ENCODE results near the gene CCR2.
"Not testable (repeated sequence)": the region's sequence is repeated elsewhere in the genome, so short reads cannot be mapped to it uniquely, and the experiment has no call there.

Gene CCR2

GRCh38 chr3:46324036-46324435 is 29.9 kb upstream of the CCR2 start:
- TF ChIP-seq CTCF (IDR thresholded peaks at IDR 0.05; ENCODE audit: low read depth, low read length) (no peak), EZH2phosphoT487 (IDR thresholded peaks at IDR 0.05; ENCODE audit: low read depth) (no peak)
- Histone ChIP-seq H3K9ac (ENCODE audit: low read length) (no peak overlapping the region), H3K4me3 (ENCODE audit: low read length) (no peak overlapping the region), H3K27me3 (ENCODE audit: low read depth, low read length) (0 out of 2 replicates have a peak, but pooled peaks cover 4% of the 10 kb centered on the region), H3K79me2 (ENCODE audit: low read length) (no peaks in the 10 kb centered on the region), H4K20me1 (ENCODE audit: insufficient read depth, low read length) (no peaks in the 10 kb centered on the region), H2AFZ (ENCODE audit: low read depth, low read length) (no peak overlapping the region), H3K4me1 (ENCODE audit: low read length) (peaks cover 27% of the 10 kb centered on the region), H3K4me2 (ENCODE audit: low read length) (no peak overlapping the region), H3K36me3 (replicated peaks; ENCODE audit: low read depth, low read length) (peaks cover 33% of the 10 kb centered on the region), H3K9me3 (ENCODE audit: insufficient read depth, low read length) (peaks cover 36% of the 10 kb centered on the region; the same call in 1 of the 2 replicates), H3K27ac (ENCODE audit: low read length) (no peak overlapping the region)

DNA sequence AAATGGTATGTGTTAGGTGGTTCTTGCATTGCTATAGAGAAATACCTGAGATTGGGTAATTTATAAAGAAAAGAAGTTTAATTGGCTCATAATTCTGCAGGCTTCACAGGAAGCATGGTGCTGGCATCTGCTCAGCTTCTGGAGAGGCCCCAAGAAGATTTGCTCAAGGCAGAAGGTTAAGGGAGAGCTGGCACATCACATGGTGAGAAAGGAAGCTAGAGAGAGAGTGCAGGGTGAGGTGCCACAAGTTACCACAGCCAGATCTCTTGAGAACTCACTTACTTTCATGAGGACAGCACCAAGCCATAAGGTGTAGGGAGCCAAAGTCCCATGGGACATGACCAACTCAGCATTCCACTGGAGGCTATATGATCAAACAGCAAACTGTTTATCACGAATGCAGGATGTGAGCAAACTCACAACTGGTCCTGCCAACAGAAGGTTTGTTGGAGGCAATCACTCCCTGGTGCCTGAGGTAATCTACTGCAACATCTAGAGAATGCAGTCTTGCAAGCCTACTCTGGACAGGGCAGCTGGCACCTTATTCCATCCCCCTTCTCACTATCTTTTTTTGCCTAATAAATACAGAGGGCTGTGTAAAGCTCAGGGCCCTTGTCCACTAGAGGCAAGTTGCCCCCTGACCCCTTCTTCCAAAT is 28.1 kb upstream of the CCR2 start:
- peaks cover 23% of the 10 kb centered on the region for H3K4me1 ChIP-seq (ENCODE audit: low read length)
- no peak overlapping the region for H3K27ac ChIP-seq (ENCODE audit: low read length)
- H3K9ac ChIP-seq (ENCODE audit: low read length) = no peak overlapping the region
- no peak overlapping the region for H3K4me3 ChIP-seq (ENCODE audit: low read length)
- H3K27me3 ChIP-seq (ENCODE audit: low read depth, low read length) = 0 out of 2 replicates have a peak, but pooled peaks cover 4% of the 10 kb centered on the region
- no peaks in the 10 kb centered on the region for H4K20me1 ChIP-seq (ENCODE audit: insufficient read depth, low read length)
- no peak overlapping the region for H2AFZ ChIP-seq (ENCODE audit: low read depth, low read length)
- H3K4me2 ChIP-seq (ENCODE audit: low read length) = no peak overlapping the region
- H3K9me3 ChIP-seq (ENCODE audit: insufficient read depth, low read length) = peaks cover 26% of the 10 kb centered on the region; the same call in 1 of the 2 replicates
- H3K36me3 ChIP-seq (replicated peaks; ENCODE audit: low read depth, low read length) = peaks cover 25% of the 10 kb centered on the region
- no peaks in the 10 kb centered on the region for H3K79me2 ChIP-seq (ENCODE audit: low read length)
- TF ChIP-seq CTCF (IDR thresholded peaks at IDR 0.05; ENCODE audit: low read depth, low read length) = no peak
- no peak for TF ChIP-seq EZH2phosphoT487 (IDR thresholded peaks at IDR 0.05; ENCODE audit: low read depth)

GRCh38 chr3:46330676-46331075 is 23.2 kb upstream of the CCR2 start:
- H3K79me2 ChIP-seq (ENCODE audit: low read length) = not testable (repeated sequence)

GRCh38 chr3:46334741-46335478 is 19.0 kb upstream of the CCR2 start:
- Histone ChIP-seq H4K20me1 (ENCODE audit: insufficient read depth, low read length) (no peaks in the 10 kb centered on the region), H3K9ac (ENCODE audit: low read length) (no peak overlapping the region), H3K4me1 (ENCODE audit: low read length) (peaks cover 9% of the 10 kb centered on the region), H3K9me3 (ENCODE audit: insufficient read depth, low read length) (peaks cover 28% of the 10 kb centered on the region), H3K79me2 (ENCODE audit: low read length) (no peaks in the 10 kb centered on the region), H3K27ac (ENCODE audit: low read length) (no peak overlapping the region), H3K4me2 (ENCODE audit: low read length) (no peak overlapping the region), H2AFZ (ENCODE audit: low read depth, low read length) (no peak overlapping the region), H3K4me3 (ENCODE audit: low read length) (no peak overlapping the region), H3K27me3 (ENCODE audit: low read depth, low read length) (no peaks in the 10 kb centered on the region; the same call in 1 of the 2 replicates), H3K36me3 (replicated peaks; ENCODE audit: low read depth, low read length) (peaks cover 8% of the 10 kb centered on the region)
- TF ChIP-seq EZH2phosphoT487 (IDR thresholded peaks at IDR 0.05; ENCODE audit: low read depth) (no peak), CTCF (IDR thresholded peaks at IDR 0.05; ENCODE audit: low read depth, low read length) (no peak)

More at GRCh38 chr3:46330676-46331075, 23.2 kb upstream of the CCR2 start:
- not testable (repeated sequence) for H2AFZ ChIP-seq (ENCODE audit: low read depth, low read length); H3K36me3 ChIP-seq (replicated peaks; ENCODE audit: low read depth, low read length); H3K4me3 ChIP-seq (ENCODE audit: low read length); H3K27me3 ChIP-seq (ENCODE audit: low read depth, low read length); H3K9me3 ChIP-seq (ENCODE audit: insufficient read depth, low read length); H3K27ac ChIP-seq (ENCODE audit: low read length); H3K4me2 ChIP-seq (ENCODE audit: low read length); H3K4me1 ChIP-seq (ENCODE audit: low read length); H3K9ac ChIP-seq (ENCODE audit: low read length); H4K20me1 ChIP-seq (ENCODE audit: insufficient read depth, low read length)

All from OCI-LY3 (cell line).